Measurements from ENCODE around the gene GALNT14.

GRCh38 chr2:30935795-30936194, 202.4 kb downstream of the GALNT14 start:
- TF ChIP-seq RARB (CRISPR knock-in tag; IDR thresholded peaks at IDR 0.05), result no peak
- TF ChIP-seq, protein P1, sequence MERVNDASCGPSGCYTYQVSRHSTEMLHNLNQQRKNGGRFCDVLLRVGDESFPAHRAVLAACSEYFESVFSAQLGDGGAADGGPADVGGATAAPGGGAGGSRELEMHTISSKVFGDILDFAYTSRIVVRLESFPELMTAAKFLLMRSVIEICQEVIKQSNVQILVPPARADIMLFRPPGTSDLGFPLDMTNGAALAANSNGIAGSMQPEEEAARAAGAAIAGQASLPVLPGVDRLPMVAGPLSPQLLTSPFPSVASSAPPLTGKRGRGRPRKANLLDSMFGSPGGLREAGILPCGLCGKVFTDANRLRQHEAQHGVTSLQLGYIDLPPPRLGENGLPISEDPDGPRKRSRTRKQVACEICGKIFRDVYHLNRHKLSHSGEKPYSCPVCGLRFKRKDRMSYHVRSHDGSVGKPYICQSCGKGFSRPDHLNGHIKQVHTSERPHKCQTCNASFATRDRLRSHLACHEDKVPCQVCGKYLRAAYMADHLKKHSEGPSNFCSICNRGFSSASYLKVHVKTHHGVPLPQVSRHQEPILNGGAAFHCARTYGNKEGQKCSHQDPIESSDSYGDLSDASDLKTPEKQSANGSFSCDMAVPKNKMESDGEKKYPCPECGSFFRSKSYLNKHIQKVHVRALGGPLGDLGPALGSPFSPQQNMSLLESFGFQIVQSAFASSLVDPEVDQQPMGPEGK (CRISPR knock-in tag; IDR thresholded peaks at IDR 0.05; ENCODE audit: borderline replicate concordance), result no peak
- no peak for TF ChIP-seq TCF4 (CRISPR knock-in tag; IDR thresholded peaks at IDR 0.05; ENCODE audit: borderline replicate concordance)
- TF ChIP-seq ZC3H10 (CRISPR knock-in tag; IDR thresholded peaks at IDR 0.05), result no peak
- TF ChIP-seq ZFP30 (CRISPR knock-in tag; IDR thresholded peaks at IDR 0.05), result no peak
- no peak for TF ChIP-seq OSR1 (CRISPR knock-in tag; IDR thresholded peaks at IDR 0.05)
- no peak for TF ChIP-seq ZFP3 (CRISPR knock-in tag; IDR thresholded peaks at IDR 0.05)
- no peak for TF ChIP-seq SNAI2 (CRISPR knock-in tag; IDR thresholded peaks at IDR 0.05)
